K562 (cell line): Measurements from ENCODE around the gene NALCN. TPM values are rescaled to one million over a fixed set of nuclear protein-coding genes. Genes with fewer than 3 reads are reported as not detected.

Experiments
- ATAC-seq: fragments of 200-7000 bp; cut with Tn5 transposase; 3 replicates; pipeline ENCODE4 v1.9.1; 2020; ENCODE audit warnings: moderate library complexity
- BruUV-seq: library from RNA; stranded (reverse); fragments of 400-500 nt; replicated peaks from 2 replicates; lab custom pipeline; 2021; lab: Mats Ljungman, UMichigan
- CTCF ChIA-PET: fragments of 300-600 bp; formaldehyde crosslinking; extraction: SDS; loops from one replicate; lab custom pipeline; 2021; ENCODE audit warnings: low intra/inter-chr PET ratio; lab: Yijun Ruan, JAX
- POLR2A ChIA-PET: fragments of 300-600, 350-650 bp; sonication (Branson Sonifier 250); formaldehyde crosslinking; extraction: SDS; loops from one replicate; lab custom pipeline; 2021; ENCODE audit warnings: antibody characterized with exemption, inconsistent platforms; lab: Yijun Ruan, JAX
- DNase-seq, 4 experiments: peaks; one replicate each; pipeline versions ENCODE4 v3.0.0 to v3.0.0-alpha.2; 2011 to 2018; ENCODE audit warnings: low spot score in 3 of 4, mixed read lengths in 3 of 4; ENCODE audit errors: extremely low read depth in 1 of 4
- FAIRE-seq: peaks from 2 replicates; lab custom pipeline; 2011; peaks lifted over from hg19 to GRCh38; lab: Jason Lieb, UNC
- H2AFZ ChIP-seq: 2 replicates; pipeline ENCODE4 v1.6.0; 2011; ENCODE audit warnings: low read depth, low read length, control low read depth, inconsistent platforms
- H3K27ac ChIP-seq: fragments of 200-600 bp; 3 replicates; pipeline ENCODE4 v1.8.0; 2011; ENCODE audit warnings: low read depth, mild to moderate bottlenecking, control low read depth, inconsistent platforms, low read length, moderate library complexity, mixed read lengths; ENCODE audit errors: extremely low read depth
- H3K27me3 ChIP-seq, 2 experiments: fragments of 300-600 bp in 1 of 2; 2 replicates in 1 of 2; 3 replicates in 1 of 2; pipeline versions ENCODE4 v1.6.0 to v1.8.0; 2011; ENCODE audit warnings: inconsistent platforms in 2 of 2, low read length in 2 of 2, mild to moderate bottlenecking in 1 of 2, mixed read lengths in 1 of 2, moderate library complexity in 1 of 2; ENCODE audit not compliant: control insufficient read depth in 2 of 2, insufficient read depth in 2 of 2
- H3K36me3 ChIP-seq: fragments of 300-600 bp; 3 replicates; pipeline ENCODE4 v1.8.0; 2011; ENCODE audit warnings: mild to moderate bottlenecking, low read length, inconsistent platforms; ENCODE audit not compliant: control insufficient read depth, insufficient read depth
- H3K4me1 ChIP-seq, 2 experiments: fragments of 200-600 bp in 1 of 2; replicated peaks in 1 of 2; 2 replicates in 1 of 2; 3 replicates in 1 of 2; pipeline versions ENCODE4 v1.5.1 to v1.8.0; 2011; ENCODE audit warnings: inconsistent platforms in 2 of 2, low read length in 2 of 2, mild to moderate bottlenecking in 1 of 2, mixed read lengths in 1 of 2, moderate library complexity in 1 of 2; ENCODE audit not compliant: control insufficient read depth in 2 of 2, insufficient read depth in 2 of 2
- H3K4me2 ChIP-seq: 2 replicates; pipeline ENCODE4 v1.6.1; 2011; ENCODE audit warnings: low read length, control low read depth, inconsistent platforms, mixed read lengths; ENCODE audit not compliant: insufficient read depth
- H3K4me3 ChIP-seq: fragments of 200-600 bp; sonication (generic), shearing (Covaris generic); 2 replicates; pipeline ENCODE4 v1.5.1; 2016; ENCODE audit warnings: control low read depth, inconsistent platforms
- H3K79me2 ChIP-seq: fragments of 200-600 bp; 3 replicates; pipeline ENCODE4 v1.8.0; 2011; ENCODE audit warnings: low read length, inconsistent platforms; ENCODE audit not compliant: control insufficient read depth, insufficient read depth
- H3K9ac ChIP-seq, 2 experiments: 2 replicates each; pipeline versions ENCODE4 v1.6.0 to v1.6.1; 2011; ENCODE audit warnings: low read depth in 2 of 2, low read length in 2 of 2, control low read depth in 1 of 2, inconsistent platforms in 1 of 2, mild to moderate bottlenecking in 1 of 2, mixed read lengths in 1 of 2; ENCODE audit not compliant: insufficient read depth in 1 of 2
- H3K9me1 ChIP-seq: one replicate; pipeline ENCODE4 v1.6.0; 2011; ENCODE audit warnings: inconsistent platforms, mild to moderate bottlenecking, low read length, moderate library complexity; ENCODE audit not compliant: control insufficient read depth, insufficient read depth
- H3K9me3 ChIP-seq: replicated peaks from 2 replicates; pipeline ENCODE4 v1.5.1; 2011; ENCODE audit warnings: low read depth, low read length, inconsistent platforms; ENCODE audit not compliant: control insufficient read depth, insufficient read depth
- H4K20me1 ChIP-seq: replicated peaks from 2 replicates; pipeline ENCODE4 v1.6.1; 2011; ENCODE audit warnings: low read length, inconsistent platforms, mixed read lengths; ENCODE audit not compliant: control insufficient read depth, insufficient read depth
- ASH1L ChIP-seq: fragments of 450-650 bp; IDR thresholded peaks from 2 replicates; pipeline ENCODE4 v1.6.1; 2018; ENCODE audit warnings: borderline replicate concordance, mild to moderate bottlenecking, low read depth; ENCODE audit not compliant: partially characterized antibody
- BRD9 ChIP-seq: fragments of 450-650 bp; IDR thresholded peaks from 2 replicates; pipeline ENCODE4 v1.6.1; 2018; ENCODE audit warnings: low read depth; ENCODE audit not compliant: partially characterized antibody
- NR1H2 ChIP-seq: sonication (generic); formaldehyde crosslinking; IDR thresholded peaks from 2 replicates; pipeline ENCODE4 v1.4.0; 2020; ENCODE audit warnings: mild to moderate bottlenecking, missing genetic modification reagents
- PCBP2 ChIP-seq: fragments of 200-400 bp; formaldehyde crosslinking; IDR thresholded peaks from 2 replicates; pipeline ENCODE4 v1.6.1; 2018; ENCODE audit warnings: low read length, low read depth, mild to moderate bottlenecking, moderate library complexity; ENCODE audit not compliant: poor library complexity, severe bottlenecking
- POLR2AphosphoS2 ChIP-seq: IDR thresholded peaks from 2 replicates; pipeline ENCODE4 v1.6.1; 2012; ENCODE audit warnings: low read length, improper control_type of control experiment
- TBP ChIP-seq: optimal IDR thresholded peaks from 2 replicates; pipeline ENCODE3; 2011; ENCODE audit warnings: low read depth, low read length, improper control_type of control experiment
- ZNF165 ChIP-seq: fragments of 250-450 bp; sonication (Bioruptor Pico); IDR thresholded peaks from 2 replicates; pipeline ENCODE4 v1.4.0; 2020; ENCODE audit warnings: borderline replicate concordance
- ZNF41 ChIP-seq: fragments of 250-450 bp; sonication (Bioruptor Pico); conservative IDR thresholded peaks from 2 replicates; pipeline ENCODE4 v1.4.0; 2020; ENCODE audit warnings: mild to moderate bottlenecking
- WGBS: fragments of 100-300 bp; shearing (Covaris generic); methylation state at CpG from one replicate; pipeline ENCODE4 v1.1.6; 2016; ENCODE audit warnings: low coverage, mixed read lengths; ENCODE audit not compliant: insufficient coverage; ENCODE audit errors: missing lambda C conversion rate; 5-methylcytosine and 5-hydroxymethylcytosine counted together
- in situ Hi-C: fragments of 300-500 bp; cut with MboI; formaldehyde crosslinking; loops from 4 replicates; pipeline ENCODE4 v1.15.0; 2018; ENCODE audit warnings: inconsistent platforms, mixed read lengths
- intact Hi-C: fragments of 100-400 bp; cut with micrococcal nuclease; formaldehyde crosslinking; loops from 2 replicates; pipeline ENCODE4 v1.14.2; 2022
- polyA plus RNA-seq, 8 experiments: library from polyadenylated mRNA; depleted of rRNA in 4 of 8; stranded (reverse) in 5 of 8; unstranded in 3 of 8; fragments of >200 nt; fragmentation: Nextera tagmentation in 2 of 8; fragmentation: Illumina TruSeq in 1 of 8; extraction: Ambion mirVana in 2 of 8; extraction: Trizol in 1 of 8; gene quantifications; 2 replicates each; pipeline versions ENCODE4 v1.2.1 to v1.2.3, GENCODE V29; 2011 to 2014; ENCODE audit warnings: inconsistent platforms in 1 of 8, missing spikeins in 1 of 8
- total RNA-seq, 7 experiments: library from RNA; depleted of rRNA in 6 of 7; stranded (reverse); fragments of >200 nt in 6 of 7; fragmentation: Illumina TruSeq in 2 of 7; extraction: Trizol in 2 of 7; gene quantifications; 2 replicates each; pipeline versions ENCODE4 v1.2.1 to v1.2.3, GENCODE V29; 2011 to 2021; ENCODE audit warnings: low replicate concordance in 1 of 7
- TF ChIP-seq, protein P1 (sequence below): fragments of 450-650 bp; IDR thresholded peaks from 2 replicates; pipeline ENCODE4 v1.6.1; 2017; ENCODE audit warnings: antibody characterized with exemption, mild to moderate bottlenecking

NALCN gene
- total and polyA plus RNA-seq, 9 of the 15 experiments (the other 6 are each of a cell fraction or from before 2014, with no cell fraction given): not detected

- H2AFZ ChIP-seq: no peak overlapping the region
- no peak overlapping the region for H3K27ac ChIP-seq
- H3K9ac ChIP-seq: no peak overlapping the region
- WGBS: 0% methylated on average over 3 of the region's 3 CpGs
- H3K9me3 ChIP-seq: no peaks in the 10 kb centered on the region
- no peaks in the 10 kb centered on the region for H4K20me1 ChIP-seq
- H3K4me2 ChIP-seq: no peak overlapping the region
- no peaks in the 10 kb centered on the region for H3K9me1 ChIP-seq
- no peaks in the 10 kb centered on the region for H3K79me2 ChIP-seq
- no peak for TF ChIP-seq ZNF165 (CRISPR knock-in tag)
- no peaks in the 10 kb centered on the region for H3K27me3 ChIP-seq
- FAIRE-seq (no peak), DNase-seq (no peak), ATAC-seq (no peak)
- no peak overlapping the region for H3K4me3 ChIP-seq
- no TSS peak for BruUV-seq
- in situ Hi-C loops: no loop called here
- POLR2A ChIA-PET: no interaction called here
- CTCF ChIA-PET: no interaction called here
- no peaks in the 10 kb centered on the region for H3K4me1 ChIP-seq
- intact Hi-C loops: no loop called here
- no peaks in the 10 kb centered on the region for H3K36me3 ChIP-seq
Observed at GRCh38 chr13:101306773-101307172, 109.5 kb downstream of the NALCN start.

- DNase-seq (no peak), ATAC-seq (no peak), FAIRE-seq (no peak)
- Histone ChIP-seq H3K9ac (no peak overlapping the region), H2AFZ (no peak overlapping the region), H3K9me3 (no peaks in the 10 kb centered on the region), H3K4me1 (no peaks in the 10 kb centered on the region), H3K9me1 (no peaks in the 10 kb centered on the region), H4K20me1 (no peaks in the 10 kb centered on the region), H3K4me2 (no peak overlapping the region), H3K27ac (no peak overlapping the region)
- CTCF ChIA-PET: no interaction called here
- WGBS: 2% methylated on average over 6 of the region's 6 CpGs
- intact Hi-C loops (no loop called here), in situ Hi-C loops (no loop called here)
- BruUV-seq: no TSS peak
- TF ChIP-seq POLR2AphosphoS2 (no peak), TBP (no peak), ASH1L (no peak), PCBP2 (no peak), ZNF41 (CRISPR knock-in tag) (no peak), NR1H2 (CRISPR knock-in tag) (no peak), BRD9 (no peak)
- TF ChIP-seq, protein P1, sequence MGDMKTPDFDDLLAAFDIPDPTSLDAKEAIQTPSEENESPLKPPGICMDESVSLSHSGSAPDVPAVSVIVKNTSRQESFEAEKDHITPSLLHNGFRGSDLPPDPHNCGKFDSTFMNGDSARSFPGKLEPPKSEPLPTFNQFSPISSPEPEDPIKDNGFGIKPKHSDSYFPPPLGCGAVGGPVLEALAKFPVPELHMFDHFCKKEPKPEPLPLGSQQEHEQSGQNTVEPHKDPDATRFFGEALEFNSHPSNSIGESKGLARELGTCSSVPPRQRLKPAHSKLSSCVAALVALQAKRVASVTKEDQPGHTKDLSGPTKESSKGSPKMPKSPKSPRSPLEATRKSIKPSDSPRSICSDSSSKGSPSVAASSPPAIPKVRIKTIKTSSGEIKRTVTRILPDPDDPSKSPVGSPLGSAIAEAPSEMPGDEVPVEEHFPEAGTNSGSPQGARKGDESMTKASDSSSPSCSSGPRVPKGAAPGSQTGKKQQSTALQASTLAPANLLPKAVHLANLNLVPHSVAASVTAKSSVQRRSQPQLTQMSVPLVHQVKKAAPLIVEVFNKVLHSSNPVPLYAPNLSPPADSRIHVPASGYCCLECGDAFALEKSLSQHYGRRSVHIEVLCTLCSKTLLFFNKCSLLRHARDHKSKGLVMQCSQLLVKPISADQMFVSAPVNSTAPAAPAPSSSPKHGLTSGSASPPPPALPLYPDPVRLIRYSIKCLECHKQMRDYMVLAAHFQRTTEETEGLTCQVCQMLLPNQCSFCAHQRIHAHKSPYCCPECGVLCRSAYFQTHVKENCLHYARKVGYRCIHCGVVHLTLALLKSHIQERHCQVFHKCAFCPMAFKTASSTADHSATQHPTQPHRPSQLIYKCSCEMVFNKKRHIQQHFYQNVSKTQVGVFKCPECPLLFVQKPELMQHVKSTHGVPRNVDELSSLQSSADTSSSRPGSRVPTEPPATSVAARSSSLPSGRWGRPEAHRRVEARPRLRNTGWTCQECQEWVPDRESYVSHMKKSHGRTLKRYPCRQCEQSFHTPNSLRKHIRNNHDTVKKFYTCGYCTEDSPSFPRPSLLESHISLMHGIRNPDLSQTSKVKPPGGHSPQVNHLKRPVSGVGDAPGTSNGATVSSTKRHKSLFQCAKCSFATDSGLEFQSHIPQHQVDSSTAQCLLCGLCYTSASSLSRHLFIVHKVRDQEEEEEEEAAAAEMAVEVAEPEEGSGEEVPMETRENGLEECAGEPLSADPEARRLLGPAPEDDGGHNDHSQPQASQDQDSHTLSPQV: no peak
- TF ChIP-seq, all 486 proteins: peak for 0
- no peaks in the 10 kb centered on the region for H3K36me3 ChIP-seq
- no peak overlapping the region for H3K4me3 ChIP-seq
- H3K79me2 ChIP-seq: no peaks in the 10 kb centered on the region
- H3K27me3 ChIP-seq: no peaks in the 10 kb centered on the region
- POLR2A ChIA-PET: no interaction called here
Observed at GRCh38 chr13:101305981-101306411, 110.3 kb downstream of the NALCN start.
